K562 (cell line): Measurements from ENCODE around the gene LRRC37B. TPM values are rescaled to one million over a fixed set of nuclear protein-coding genes. Genes with fewer than 3 reads are reported as not detected.
A peak's percentile ranks its signal among the peaks of the same experiment; 100 is the strongest.

Experiments used
- ATAC-seq: fragments of 200-7000 bp; cut with Tn5 transposase; 3 replicates; pipeline ENCODE4 v1.9.1; 2020; ENCODE audit warnings: moderate library complexity
- BruUV-seq: library from RNA; stranded (reverse); fragments of 400-500 nt; replicated peaks from 2 replicates; lab custom pipeline; 2021; lab: Mats Ljungman, UMichigan
- CTCF ChIA-PET: fragments of 300-600 bp; formaldehyde crosslinking; extraction: SDS; loops from one replicate; lab custom pipeline; 2021; ENCODE audit warnings: low intra/inter-chr PET ratio; lab: Yijun Ruan, JAX
- POLR2A ChIA-PET: fragments of 300-600, 350-650 bp; sonication (Branson Sonifier 250); formaldehyde crosslinking; extraction: SDS; loops from one replicate; lab custom pipeline; 2021; ENCODE audit warnings: antibody characterized with exemption, inconsistent platforms; lab: Yijun Ruan, JAX
- DNase-seq, 4 experiments: peaks; one replicate each; pipeline versions ENCODE4 v3.0.0 to v3.0.0-alpha.2; 2011 to 2018; ENCODE audit warnings: low spot score in 3 of 4, mixed read lengths in 3 of 4; ENCODE audit errors: extremely low read depth in 1 of 4
- FAIRE-seq: peaks from 2 replicates; lab custom pipeline; 2011; peaks lifted over from hg19 to GRCh38; lab: Jason Lieb, UNC
- H2AFZ ChIP-seq: 2 replicates; pipeline ENCODE4 v1.6.0; 2011; ENCODE audit warnings: low read depth, low read length, control low read depth, inconsistent platforms
- H3K27ac ChIP-seq: fragments of 200-600 bp; 3 replicates; pipeline ENCODE4 v1.8.0; 2011; ENCODE audit warnings: low read depth, mild to moderate bottlenecking, control low read depth, inconsistent platforms, low read length, moderate library complexity, mixed read lengths; ENCODE audit errors: extremely low read depth
- H3K27me3 ChIP-seq, 2 experiments: fragments of 300-600 bp in 1 of 2; 2 replicates in 1 of 2; 3 replicates in 1 of 2; pipeline versions ENCODE4 v1.6.0 to v1.8.0; 2011; ENCODE audit warnings: inconsistent platforms in 2 of 2, low read length in 2 of 2, mild to moderate bottlenecking in 1 of 2, mixed read lengths in 1 of 2, moderate library complexity in 1 of 2; ENCODE audit not compliant: control insufficient read depth in 2 of 2, insufficient read depth in 2 of 2
- H3K36me3 ChIP-seq: fragments of 300-600 bp; 3 replicates; pipeline ENCODE4 v1.8.0; 2011; ENCODE audit warnings: mild to moderate bottlenecking, low read length, inconsistent platforms; ENCODE audit not compliant: control insufficient read depth, insufficient read depth
- H3K4me1 ChIP-seq, 2 experiments: fragments of 200-600 bp in 1 of 2; replicated peaks in 1 of 2; 2 replicates in 1 of 2; 3 replicates in 1 of 2; pipeline versions ENCODE4 v1.5.1 to v1.8.0; 2011; ENCODE audit warnings: inconsistent platforms in 2 of 2, low read length in 2 of 2, mild to moderate bottlenecking in 1 of 2, mixed read lengths in 1 of 2, moderate library complexity in 1 of 2; ENCODE audit not compliant: control insufficient read depth in 2 of 2, insufficient read depth in 2 of 2
- H3K4me2 ChIP-seq: 2 replicates; pipeline ENCODE4 v1.6.1; 2011; ENCODE audit warnings: low read length, control low read depth, inconsistent platforms, mixed read lengths; ENCODE audit not compliant: insufficient read depth
- H3K4me3 ChIP-seq: fragments of 200-600 bp; sonication (generic), shearing (Covaris generic); 2 replicates; pipeline ENCODE4 v1.5.1; 2016; ENCODE audit warnings: control low read depth, inconsistent platforms
- H3K79me2 ChIP-seq: fragments of 200-600 bp; 3 replicates; pipeline ENCODE4 v1.8.0; 2011; ENCODE audit warnings: low read length, inconsistent platforms; ENCODE audit not compliant: control insufficient read depth, insufficient read depth
- H3K9ac ChIP-seq, 2 experiments: 2 replicates each; pipeline versions ENCODE4 v1.6.0 to v1.6.1; 2011; ENCODE audit warnings: low read depth in 2 of 2, low read length in 2 of 2, control low read depth in 1 of 2, inconsistent platforms in 1 of 2, mild to moderate bottlenecking in 1 of 2, mixed read lengths in 1 of 2; ENCODE audit not compliant: insufficient read depth in 1 of 2
- H3K9me1 ChIP-seq: one replicate; pipeline ENCODE4 v1.6.0; 2011; ENCODE audit warnings: inconsistent platforms, mild to moderate bottlenecking, low read length, moderate library complexity; ENCODE audit not compliant: control insufficient read depth, insufficient read depth
- H3K9me3 ChIP-seq: replicated peaks from 2 replicates; pipeline ENCODE4 v1.5.1; 2011; ENCODE audit warnings: low read depth, low read length, inconsistent platforms; ENCODE audit not compliant: control insufficient read depth, insufficient read depth
- H4K20me1 ChIP-seq: replicated peaks from 2 replicates; pipeline ENCODE4 v1.6.1; 2011; ENCODE audit warnings: low read length, inconsistent platforms, mixed read lengths; ENCODE audit not compliant: control insufficient read depth, insufficient read depth
- HEY1 ChIP-seq: fragments of 250-450 bp; sonication (Bioruptor Pico); IDR thresholded peaks from 2 replicates; pipeline ENCODE4 v1.5.0; 2020; ENCODE audit warnings: mild to moderate bottlenecking, moderate library complexity, borderline replicate concordance
- ZNF121 ChIP-seq: sonication (generic); formaldehyde crosslinking; conservative IDR thresholded peaks from 2 replicates; pipeline ENCODE4 v1.8.0; 2022; ENCODE audit warnings: missing genetic modification reagents
- WGBS: fragments of 100-300 bp; shearing (Covaris generic); methylation state at CpG from one replicate; pipeline ENCODE4 v1.1.6; 2016; ENCODE audit warnings: low coverage, mixed read lengths; ENCODE audit not compliant: insufficient coverage; ENCODE audit errors: missing lambda C conversion rate; 5-methylcytosine and 5-hydroxymethylcytosine counted together
- in situ Hi-C: fragments of 300-500 bp; cut with MboI; formaldehyde crosslinking; loops from 4 replicates; pipeline ENCODE4 v1.15.0; 2018; ENCODE audit warnings: inconsistent platforms, mixed read lengths
- intact Hi-C: fragments of 100-400 bp; cut with micrococcal nuclease; formaldehyde crosslinking; loops from 2 replicates; pipeline ENCODE4 v1.14.2; 2022
- polyA plus RNA-seq, 8 experiments: library from polyadenylated mRNA; depleted of rRNA in 4 of 8; stranded (reverse) in 5 of 8; unstranded in 3 of 8; fragments of >200 nt; fragmentation: Nextera tagmentation in 2 of 8; fragmentation: Illumina TruSeq in 1 of 8; extraction: Ambion mirVana in 2 of 8; extraction: Trizol in 1 of 8; gene quantifications; 2 replicates each; pipeline versions ENCODE4 v1.2.1 to v1.2.3, GENCODE V29; 2011 to 2014; ENCODE audit warnings: inconsistent platforms in 1 of 8, missing spikeins in 1 of 8
- total RNA-seq, 7 experiments: library from RNA; depleted of rRNA in 6 of 7; stranded (reverse); fragments of >200 nt in 6 of 7; fragmentation: Illumina TruSeq in 2 of 7; extraction: Trizol in 2 of 7; gene quantifications; 2 replicates each; pipeline versions ENCODE4 v1.2.1 to v1.2.3, GENCODE V29; 2011 to 2021; ENCODE audit warnings: low replicate concordance in 1 of 7
- TF ChIP-seq, protein P1 (sequence below), 2 experiments: fragments of 450-650 bp; conservative IDR thresholded peaks; 2 replicates each; pipeline ENCODE4 v1.6.1; 2017; ENCODE audit warnings: mild to moderate bottlenecking in 2 of 2, moderate library complexity in 2 of 2

Gene LRRC37B
- total and polyA plus RNA-seq, 9 of the 15 experiments (the other 6 are each of a cell fraction or from before 2014, with no cell fraction given), result 2.7 to 19.8 (median 12.4) TPM

DNA sequence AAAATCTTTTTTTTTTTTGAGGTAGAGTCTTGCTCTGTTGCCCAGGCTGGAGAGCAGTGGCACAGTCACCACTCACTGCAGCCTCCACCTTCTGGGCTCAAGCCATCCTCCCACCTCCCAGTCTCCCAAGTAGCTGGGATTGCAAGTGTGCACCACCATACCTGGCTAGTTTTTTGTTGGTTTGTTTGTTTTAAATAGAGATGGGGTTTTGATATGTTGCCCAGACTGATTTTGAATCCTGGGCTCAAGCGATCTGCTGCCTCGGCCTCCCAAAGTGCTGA lies 2.0 kb downstream of the LRRC37B start:
- 0 out of 2 replicates have a peak, but pooled peaks cover 2% of the 10 kb centered on the region for H4K20me1 ChIP-seq
- H2AFZ ChIP-seq, result no peak overlapping the region
- intact Hi-C loops, result no loop called here
- H3K4me2 ChIP-seq, result no peak overlapping the region
- in situ Hi-C loops, result loop anchor here (5.0 kb wide), 1 partner anchor 118 kb away; no protein-coding TSS in a partner anchor
- no peak for FAIRE-seq
- no peaks in the 10 kb centered on the region for H3K36me3 ChIP-seq
- peaks cover 3% of the 10 kb centered on the region for H3K9me1 ChIP-seq
- ChIA-PET POLR2A (interaction anchor here (0.7 kb wide), 1 partner anchor 102 kb away, joined by 3 read pairs; no protein-coding TSS in a partner anchor), CTCF (no interaction called here)
- H3K9me3 ChIP-seq, result no peaks in the 10 kb centered on the region
- peaks cover 41% of the 10 kb centered on the region for H3K79me2 ChIP-seq
- H3K27ac ChIP-seq, result no peak overlapping the region
- H3K27me3 ChIP-seq, result no peaks in the 10 kb centered on the region
- no TSS peak for BruUV-seq
- H3K9ac ChIP-seq, result peak overlapping the region; percentile 14 to 78; a peak in 2 of 4 replicates
- no peak for DNase-seq
- 74% methylated on average over 2 of the region's 2 CpGs for WGBS
- TF ChIP-seq ZNF121 (CRISPR knock-in tag) (peak; percentile 65), HEY1 (CRISPR knock-in tag) (no peak)
- peaks cover 7 to 18% of the 10 kb centered on the region in 2 experiments; a peak in 4 of 5 replicates for H3K4me1 ChIP-seq
- peak overlapping the region; percentile 94; the same call in 1 of the 2 replicates for H3K4me3 ChIP-seq
- no peak for ATAC-seq

DNA sequence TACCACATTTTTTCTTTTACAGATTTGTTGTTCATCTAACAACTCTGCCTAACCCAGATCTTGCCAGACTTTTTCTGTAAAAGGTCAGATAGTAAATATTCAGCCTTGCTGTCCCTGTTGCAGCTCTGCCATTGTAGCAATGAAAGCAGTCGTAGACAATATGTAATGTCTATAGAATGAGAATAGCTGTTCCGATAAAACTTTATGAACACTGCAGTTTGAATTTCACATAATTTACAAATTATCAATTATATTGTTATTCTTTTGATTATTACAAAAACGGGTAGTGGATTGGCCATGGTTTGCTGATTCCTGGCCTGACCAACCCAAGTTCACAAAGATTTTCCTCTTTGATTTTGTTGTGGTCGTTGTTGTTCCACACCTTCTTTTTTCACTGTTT lies 2.9 kb downstream of the LRRC37B start:
- Histone ChIP-seq H3K79me2 (peaks cover 41% of the 10 kb centered on the region), H3K36me3 (no peaks in the 10 kb centered on the region), H3K9me3 (no peaks in the 10 kb centered on the region), H4K20me1 (0 out of 2 replicates have a peak, but pooled peaks cover 2% of the 10 kb centered on the region), H3K27me3 (no peaks in the 10 kb centered on the region), H3K4me1 (peaks cover 7 to 18% of the 10 kb centered on the region in 2 experiments; a peak in 4 of 5 replicates), H3K27ac (0 out of 3 replicates have a peak overlapping the region, but pooled peaks have one; percentile 2), H3K4me2 (no peak overlapping the region), H2AFZ (no peak overlapping the region), H3K9me1 (peaks cover 3% of the 10 kb centered on the region), H3K9ac (no peak overlapping the region), H3K4me3 (no peak overlapping the region)
- FAIRE-seq (no peak), ATAC-seq (no peak), DNase-seq (no peak)
- intact Hi-C loops (no loop called here), in situ Hi-C loops (no loop called here)
- ChIA-PET POLR2A (no interaction called here), CTCF (no interaction called here)
- no TSS peak for BruUV-seq
- 52% methylated on average over 4 of the region's 4 CpGs for WGBS
- TF ChIP-seq, protein P1, sequence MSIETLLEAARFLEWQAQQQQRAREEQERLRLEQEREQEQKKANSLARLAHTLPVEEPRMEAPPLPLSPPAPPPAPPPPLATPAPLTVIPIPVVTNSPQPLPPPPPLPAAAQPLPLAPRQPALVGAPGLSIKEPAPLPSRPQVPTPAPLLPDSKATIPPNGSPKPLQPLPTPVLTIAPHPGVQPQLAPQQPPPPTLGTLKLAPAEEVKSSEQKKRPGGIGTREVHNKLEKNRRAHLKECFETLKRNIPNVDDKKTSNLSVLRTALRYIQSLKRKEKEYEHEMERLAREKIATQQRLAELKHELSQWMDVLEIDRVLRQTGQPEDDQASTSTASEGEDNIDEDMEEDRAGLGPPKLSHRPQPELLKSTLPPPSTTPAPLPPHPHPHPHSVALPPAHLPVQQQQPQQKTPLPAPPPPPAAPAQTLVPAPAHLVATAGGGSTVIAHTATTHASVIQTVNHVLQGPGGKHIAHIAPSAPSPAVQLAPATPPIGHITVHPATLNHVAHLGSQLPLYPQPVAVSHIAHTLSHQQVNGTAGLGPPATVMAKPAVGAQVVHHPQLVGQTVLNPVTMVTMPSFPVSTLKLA (conservative IDR thresholded peaks at IDR 0.05), result no peak
